Lower leg skin (tissue), 4 donors: ENCODE measurements around the gene ZP1. TPM values are rescaled to one million over a fixed set of nuclear protein-coding genes. Genes with fewer than 3 reads are reported as not detected.

ENCODE experiments used
- DNase-seq, 2 donors: peaks; one replicate each; pipeline ENCODE4 v3.0.0-alpha.2; 2019; ENCODE audit warnings: low spot score in 2 of 2
- H3K4me3 ChIP-seq: fragments of 200-600 bp; sonication (generic); 2 replicates; pipeline ENCODE4 v1.5.1; 2017; ENCODE audit warnings: mild to moderate bottlenecking, low read depth; ENCODE audit not compliant: poor library complexity, severe bottlenecking
- CTCF ChIP-seq, 3 donors: fragments of 450-650 bp; IDR thresholded peaks; one replicate each; pipeline ENCODE4 v1.5.1; 2016; ENCODE audit warnings: antibody characterized with exemption in 3 of 3, mild to moderate bottlenecking in 3 of 3, moderate library complexity in 2 of 3
- POLR2A ChIP-seq, 2 donors: fragments of 450-650 bp; IDR thresholded peaks; one replicate each; pipeline ENCODE4 v1.6.1; 2016 to 2017; ENCODE audit warnings: antibody characterized with exemption in 2 of 2, mild to moderate bottlenecking in 1 of 2, moderate library complexity in 1 of 2
- WGBS, 2 donors: methylation state at CpG; one replicate each; pipeline ENCODE4 v1.1.5; 2018; 5-methylcytosine and 5-hydroxymethylcytosine counted together
- intact Hi-C: fragments of 100-400 bp; cut with DNase I; formaldehyde crosslinking; loops from one replicate; pipeline ENCODE4 v1.15.0; 2023; ENCODE audit warnings: low total_unique reads
- total RNA-seq, 4 donors: library from RNA; depleted of rRNA; stranded (reverse); fragments of >200 nt; gene quantifications; one replicate each; pipeline ENCODE4 v1.1.0, GENCODE V29; 2016

Gene ZP1
- total RNA-seq, 4 donors from 2014 or later = 0.25 to 0.26 TPM; not detected in 2

GRCh38 chr11:60847896-60848295 is 19.4 kb upstream of the ZP1 start:
- TF ChIP-seq CTCF (IDR thresholded peaks at IDR 0.05) = no peak
- no peak for TF ChIP-seq POLR2A (IDR thresholded peaks at IDR 0.05)
- intact Hi-C loops = loop anchor here (10.0 kb wide), 1 partner anchor 287 kb away; no protein-coding TSS in a partner anchor
- no peak overlapping the region for H3K4me3 ChIP-seq
- no peak for DNase-seq
- 90 to 95% methylated on average over 12 of the region's 12 CpGs for WGBS, 2 donors

GRCh38 chr11:60848714-60849151 is 18.6 kb upstream of the ZP1 start:
- DNase-seq = no peak
- H3K4me3 ChIP-seq = no peak overlapping the region
- TF ChIP-seq POLR2A (IDR thresholded peaks at IDR 0.05) = no peak
- TF ChIP-seq CTCF (IDR thresholded peaks at IDR 0.05) = no peak
- 88 to 93% methylated on average over 10 of the region's 10 CpGs for WGBS, 2 donors
- intact Hi-C loops = loop anchor here (10.0 kb wide), 1 partner anchor 286 kb away; no protein-coding TSS in a partner anchor

- WGBS, 2 donors = 89 to 90% methylated on average over 29 of the region's 29 CpGs
- TF ChIP-seq CTCF (IDR thresholded peaks at IDR 0.05) (no peak), POLR2A (IDR thresholded peaks at IDR 0.05) (no peak)
- no peak overlapping the region for H3K4me3 ChIP-seq
- intact Hi-C loops = loop anchor here (10.0 kb wide), 1 partner anchor 285 kb away; no protein-coding TSS in a partner anchor
- DNase-seq = no peak
Measured at GRCh38 chr11:60849641-60850520, 17.5 kb upstream of the ZP1 start.

GRCh38 chr11:60851327-60852104 is 15.8 kb upstream of the ZP1 start:
- no peak overlapping the region for H3K4me3 ChIP-seq

More at GRCh38 chr11:60851327-60852104, 15.8 kb upstream of the ZP1 start:
- no peak for DNase-seq
- intact Hi-C loops = no loop called here
- TF ChIP-seq CTCF (IDR thresholded peaks at IDR 0.05) = no peak
- TF ChIP-seq POLR2A (IDR thresholded peaks at IDR 0.05) = no peak
- WGBS, 2 donors = 90 to 92% methylated on average over 17 of the region's 17 CpGs
